ENCODE data around the gene RXFP1.

Gene RXFP1

DNA sequence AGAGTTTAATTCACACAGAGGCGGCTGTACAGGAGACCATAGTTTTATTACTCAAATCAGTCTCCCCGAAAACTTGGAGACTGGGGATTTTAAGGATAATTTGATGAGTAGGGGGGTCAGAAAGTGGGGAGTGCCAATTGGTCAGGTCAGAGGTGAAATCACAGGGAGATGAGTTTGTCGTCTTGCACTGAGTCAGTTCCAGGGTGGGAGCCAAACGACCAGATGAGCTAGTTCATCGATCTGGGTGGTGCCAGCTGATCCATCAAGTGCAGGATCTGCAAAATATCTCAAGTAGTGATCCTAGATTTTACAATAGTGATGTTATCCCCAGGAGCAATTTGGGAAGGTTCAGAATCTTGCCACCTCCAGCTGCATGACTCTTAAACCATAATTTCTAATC, 154.4 kb downstream of the RXFP1 start:
- DNase-seq, result no peak

DNA sequence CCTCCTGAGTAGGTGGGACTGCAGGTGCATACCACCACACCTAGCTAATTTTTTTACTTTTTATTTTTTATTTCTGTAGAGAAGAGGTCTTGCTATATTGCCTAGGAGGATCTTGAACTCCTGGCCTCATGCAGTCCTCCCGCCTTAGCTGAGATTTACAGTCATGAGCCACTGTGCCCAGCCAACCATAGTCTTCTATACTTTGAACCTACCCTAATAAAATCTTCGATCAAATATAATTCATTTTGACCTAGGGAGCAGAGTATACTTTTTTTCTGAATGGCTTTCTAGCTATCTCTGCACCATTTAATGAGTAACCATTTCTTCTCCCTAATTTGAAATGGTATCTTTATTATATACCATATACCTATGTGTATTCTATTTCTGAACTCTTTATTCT, 157.1 kb downstream of the RXFP1 start:
- no peak for DNase-seq

DNA sequence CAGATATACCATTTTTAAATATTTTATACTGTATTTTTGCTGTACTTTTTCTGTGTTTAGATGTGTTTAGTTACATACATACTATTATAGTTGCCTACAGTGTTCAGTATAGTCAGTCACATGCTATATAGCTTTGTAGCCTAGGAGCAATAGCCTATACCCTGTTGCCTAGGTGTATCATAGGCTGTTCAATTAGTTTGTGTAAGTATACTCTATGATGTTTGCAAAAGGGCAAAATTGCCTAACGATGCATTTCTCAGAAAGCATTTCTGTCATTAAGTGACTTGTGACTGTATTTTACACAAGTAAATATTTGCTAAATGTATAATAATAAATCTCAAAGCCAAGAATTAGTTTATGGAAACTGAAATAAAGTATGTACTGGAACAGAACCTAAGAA, 159.9 kb downstream of the RXFP1 start:
- DNase-seq, result no peak

DNA sequence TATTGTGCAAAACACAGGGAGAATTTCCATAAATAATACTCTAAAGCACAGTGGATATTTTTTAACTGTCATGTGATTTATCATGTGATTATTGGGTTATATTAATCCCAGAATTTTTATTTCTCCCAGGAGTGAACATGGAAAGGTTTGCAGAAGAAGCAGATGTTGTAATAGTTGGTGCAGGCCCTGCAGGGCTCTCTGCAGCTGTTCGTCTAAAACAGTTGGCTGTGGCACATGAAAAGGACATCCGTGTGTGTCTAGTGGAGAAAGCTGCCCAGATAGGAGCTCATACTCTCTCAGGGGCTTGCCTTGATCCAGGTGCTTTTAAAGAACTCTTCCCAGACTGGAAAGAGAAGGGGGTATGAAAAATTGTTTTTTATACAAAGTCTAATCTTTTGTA, 160.4 kb downstream of the RXFP1 start:
- no peak for DNase-seq

DNA sequence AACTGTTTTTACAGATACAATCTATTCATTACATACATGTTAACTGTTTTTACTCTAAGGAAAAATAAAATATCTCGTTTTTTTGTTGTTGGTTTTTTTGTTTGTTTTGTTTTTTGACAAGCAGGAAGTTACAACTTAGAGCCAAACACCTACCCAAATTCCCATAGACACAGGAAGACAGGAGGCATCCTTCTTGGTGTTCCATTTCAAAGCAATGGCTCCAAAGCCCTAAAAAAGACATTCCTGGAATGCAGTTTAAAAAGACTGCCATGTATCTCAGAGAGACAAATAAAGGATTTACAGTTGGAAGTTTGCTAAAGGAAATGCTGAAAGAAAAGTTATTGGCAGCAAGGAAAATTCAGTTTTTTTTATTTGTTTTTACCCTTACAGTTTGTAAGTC, 167.1 kb downstream of the RXFP1 start:
- DNase-seq, result no peak

Data from AML-193 (cell line).